BLaER1 (cell line): Measurements from ENCODE around the gene DAZAP2.
A peak's percentile ranks its signal among the peaks of the same experiment; 100 is the strongest.
"Not testable (repeated sequence)": the region's sequence is repeated elsewhere in the genome, so short reads cannot be mapped to it uniquely, and the experiment has no call there.

ENCODE experiments used
- H3K27ac ChIP-seq: shearing (Covaris generic); formaldehyde crosslinking; 2 replicates; pipeline ENCODE4 v1.8.1; 2022
- H3K27me3 ChIP-seq: shearing (Covaris generic); formaldehyde crosslinking; 2 replicates; pipeline ENCODE4 v1.8.1; 2022
- H3K36me3 ChIP-seq: shearing (Covaris generic); formaldehyde crosslinking; 2 replicates; pipeline ENCODE4 v1.8.1; 2022
- H3K4me1 ChIP-seq: shearing (Covaris generic); formaldehyde crosslinking; 2 replicates; pipeline ENCODE4 v1.8.1; 2022
- H3K4me2 ChIP-seq: shearing (Covaris generic); formaldehyde crosslinking; 2 replicates; pipeline ENCODE4 v1.8.1; 2022
- H3K4me3 ChIP-seq: shearing (Covaris generic); formaldehyde crosslinking; 2 replicates; pipeline ENCODE4 v1.8.1; 2022
- H3K9ac ChIP-seq: shearing (Covaris generic); formaldehyde crosslinking; 2 replicates; pipeline ENCODE4 v1.8.1; 2022
- H3K9me3 ChIP-seq: shearing (Covaris generic); formaldehyde crosslinking; 2 replicates; pipeline ENCODE4 v1.8.1; 2022
- H4K20me1 ChIP-seq: shearing (Covaris generic); formaldehyde crosslinking; 2 replicates; pipeline ENCODE4 v1.8.1; 2022
- Cebpa-rat ChIP-seq: shearing (Covaris generic); IDR thresholded peaks from 2 replicates; pipeline ENCODE4 v1.8.1; 2022

Gene DAZAP2

DNA sequence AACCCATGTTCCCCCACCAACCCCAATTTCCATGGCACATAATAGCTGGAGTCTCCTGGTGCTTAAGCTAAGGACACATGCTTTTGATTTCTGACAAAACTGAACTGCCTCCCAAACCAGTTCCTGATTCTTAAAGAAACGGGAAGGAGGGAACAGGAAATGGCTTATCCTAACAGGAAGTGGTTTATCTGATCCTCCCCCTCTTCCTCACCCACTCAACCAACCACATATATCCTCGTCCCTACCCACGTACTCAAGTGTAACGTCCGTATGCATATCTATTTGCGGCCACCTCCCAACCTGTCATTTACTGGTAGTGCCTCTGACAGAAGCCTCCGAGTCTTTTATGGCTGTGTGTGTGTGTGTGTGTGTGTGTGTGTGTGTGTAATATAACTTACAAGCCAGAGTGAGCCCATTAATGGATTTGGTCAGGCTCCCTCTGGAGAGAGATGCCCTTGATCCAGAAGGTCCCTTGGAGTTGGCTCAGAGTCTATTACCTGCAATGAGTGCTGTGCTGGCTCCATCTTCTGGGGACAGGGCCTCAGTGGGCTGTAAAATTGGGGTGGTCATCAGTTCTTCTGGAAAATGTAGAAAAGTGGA, 7.7 kb downstream of the DAZAP2 start:
- TF ChIP-seq Cebpa-rat = no peak
- no peaks in the 10 kb centered on the region for H3K9me3 ChIP-seq
- no peak overlapping the region for H3K4me3 ChIP-seq
- peak overlapping the region; percentile 2; the same call in 1 of the 2 replicates for H3K27ac ChIP-seq
- H4K20me1 ChIP-seq = peaks cover 23% of the 10 kb centered on the region; the same call in 1 of the 2 replicates
- peaks cover 42% of the 10 kb centered on the region for H3K36me3 ChIP-seq
- H3K27me3 ChIP-seq = no peaks in the 10 kb centered on the region
- H3K9ac ChIP-seq = no peak overlapping the region
- H3K4me2 ChIP-seq = peak overlapping the region; percentile 74
- H3K4me1 ChIP-seq = peaks cover 35% of the 10 kb centered on the region

DNA sequence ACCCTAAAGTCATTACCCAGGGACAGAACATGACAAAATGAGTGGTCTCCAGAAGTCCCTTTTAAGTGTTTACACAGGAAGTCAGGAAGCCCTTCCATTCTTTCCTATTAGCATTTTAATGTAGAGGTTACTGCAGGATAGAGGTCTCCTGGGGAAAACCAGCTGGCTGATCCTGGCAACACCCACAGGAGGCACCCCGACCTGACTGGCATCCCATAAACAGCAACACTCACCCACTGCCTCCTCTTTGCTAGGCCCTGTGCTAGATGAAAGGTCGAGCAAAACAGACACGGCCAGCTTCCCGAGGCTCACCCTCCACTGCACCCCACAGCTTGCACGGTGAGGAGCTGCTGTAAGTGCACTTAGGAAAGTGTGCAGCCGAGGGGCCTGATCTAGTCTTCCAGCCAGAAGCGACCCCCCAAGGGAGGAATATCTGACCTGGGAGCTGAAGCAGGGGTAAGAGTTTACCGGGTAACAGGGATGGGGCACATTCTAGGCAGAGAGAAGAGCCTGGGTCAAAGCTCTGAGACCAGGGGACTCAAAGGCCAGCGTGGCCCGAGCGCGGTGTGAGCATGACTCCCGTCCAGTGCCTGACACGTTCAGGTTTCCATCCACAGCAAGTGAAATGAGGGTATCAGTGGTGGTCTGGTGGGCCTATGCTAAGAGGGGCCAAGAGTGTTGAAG, 9.0 kb downstream of the DAZAP2 start:
- Histone ChIP-seq H3K4me3 (no peak overlapping the region), H3K9me3 (no peaks in the 10 kb centered on the region), H3K4me2 (peak overlapping the region; percentile 74), H3K27me3 (no peaks in the 10 kb centered on the region), H3K27ac (peak overlapping the region; percentile 45; the same call in 1 of the 2 replicates), H4K20me1 (peaks cover 12% of the 10 kb centered on the region; the same call in 1 of the 2 replicates), H3K36me3 (peaks cover 29% of the 10 kb centered on the region), H3K9ac (no peak overlapping the region), H3K4me1 (peaks cover 35% of the 10 kb centered on the region)
- TF ChIP-seq Cebpa-rat = no peak

DNA sequence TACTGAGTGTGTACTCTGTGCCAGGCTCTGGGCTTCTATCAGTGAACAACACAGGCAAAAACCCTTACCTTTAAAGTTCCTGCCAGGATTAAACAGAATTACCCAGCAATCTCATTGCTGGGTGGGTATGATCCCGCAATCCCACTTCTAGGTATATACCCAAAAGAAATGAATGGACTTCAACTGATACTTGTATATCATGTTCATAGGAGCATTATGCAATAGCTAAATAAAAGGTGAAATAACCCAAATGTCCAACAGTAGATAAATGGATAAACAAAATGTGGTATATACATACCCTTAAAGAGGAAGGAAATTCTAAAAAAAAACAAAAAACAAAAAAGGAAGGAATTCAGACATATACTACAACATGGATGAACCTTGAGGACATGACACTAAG, 14.7 kb downstream of the DAZAP2 start:
- TF ChIP-seq Cebpa-rat = no peak
- Histone ChIP-seq H3K4me3 (no peak overlapping the region), H3K36me3 (no peaks in the 10 kb centered on the region), H3K27me3 (no peaks in the 10 kb centered on the region), H3K4me2 (no peak overlapping the region), H3K9me3 (no peaks in the 10 kb centered on the region), H3K4me1 (peaks cover 12% of the 10 kb centered on the region; the same call in 1 of the 2 replicates), H3K27ac (no peak overlapping the region), H4K20me1 (no peaks in the 10 kb centered on the region), H3K9ac (no peak overlapping the region)

DNA sequence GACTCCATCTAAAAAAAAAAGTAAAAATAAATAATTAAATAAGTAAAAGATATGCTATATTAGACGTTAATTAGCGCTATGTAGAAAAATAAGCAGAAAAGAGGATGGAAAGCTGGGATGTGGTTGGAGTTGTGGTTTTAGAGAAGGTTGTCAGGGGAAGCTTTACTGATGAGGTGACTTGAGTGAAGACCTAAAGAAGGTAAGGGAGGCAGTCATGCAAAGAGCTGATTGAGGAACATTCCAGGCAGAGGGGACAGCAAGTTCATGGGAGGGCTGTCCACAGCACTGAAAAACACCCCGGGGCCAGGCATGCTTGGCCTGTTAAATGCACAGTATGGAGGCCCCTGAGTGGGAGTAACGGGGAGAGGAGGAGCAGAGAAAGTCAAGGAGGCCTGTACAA, 15.9 kb downstream of the DAZAP2 start:
- Histone ChIP-seq H4K20me1 (no peaks in the 10 kb centered on the region), H3K4me3 (no peak overlapping the region), H3K4me2 (peak overlapping the region; percentile 21; the same call in 1 of the 2 replicates), H3K9me3 (no peaks in the 10 kb centered on the region), H3K4me1 (peaks cover 7% of the 10 kb centered on the region; the same call in 1 of the 2 replicates), H3K36me3 (no peaks in the 10 kb centered on the region), H3K27ac (no peak overlapping the region), H3K9ac (no peak overlapping the region), H3K27me3 (no peaks in the 10 kb centered on the region)
- no peak for TF ChIP-seq Cebpa-rat

DNA sequence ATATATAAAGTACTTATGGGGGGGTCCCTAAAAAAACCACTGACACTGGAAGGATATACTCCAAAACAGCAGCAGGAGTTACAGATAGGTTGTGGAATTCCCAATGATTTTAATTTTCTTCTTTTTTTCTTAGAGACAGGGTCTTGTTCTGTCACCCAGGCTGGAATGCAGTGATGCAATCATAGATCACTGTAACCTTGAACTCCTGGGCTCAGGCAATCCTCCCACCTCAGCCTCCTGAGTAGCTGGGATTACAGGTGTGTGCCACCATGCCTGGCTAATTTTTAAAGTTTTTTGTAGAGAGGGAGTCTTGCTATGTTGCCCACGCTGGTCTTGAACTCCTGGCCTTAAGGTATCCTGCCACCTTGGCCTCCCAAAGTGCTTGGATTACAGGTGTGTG, 21.0 kb downstream of the DAZAP2 start:
- H3K4me1 ChIP-seq, H3K9ac ChIP-seq, H3K4me3 ChIP-seq, H3K27me3 ChIP-seq, H3K27ac ChIP-seq, H3K36me3 ChIP-seq, H3K9me3 ChIP-seq, H3K4me2 ChIP-seq, H4K20me1 ChIP-seq: not testable (repeated sequence)

DNA sequence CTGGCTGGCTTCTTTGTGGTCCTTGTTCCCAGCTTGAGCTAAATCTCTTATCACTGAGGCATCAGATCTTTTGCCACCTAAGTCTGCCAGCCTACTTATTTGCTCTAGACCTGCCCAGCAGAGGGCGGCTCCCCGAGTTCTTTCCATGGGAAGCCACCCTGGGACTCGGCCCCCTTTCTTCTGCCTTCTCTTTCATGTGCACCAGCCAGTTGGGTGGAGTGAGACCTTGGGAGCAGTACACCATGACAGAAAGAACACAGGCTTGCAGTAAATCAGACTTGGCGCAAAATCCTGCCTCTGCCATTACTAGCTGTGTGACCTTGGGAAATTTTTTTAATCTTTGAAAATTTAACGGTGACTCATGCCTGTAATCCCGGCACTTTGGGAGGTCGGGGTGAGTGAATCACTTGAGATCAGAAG, 24.1 kb downstream of the DAZAP2 start:
- H3K9ac ChIP-seq = no peak overlapping the region
- H3K36me3 ChIP-seq = no peaks in the 10 kb centered on the region
- no peak overlapping the region for H3K27ac ChIP-seq
- H3K9me3 ChIP-seq = no peaks in the 10 kb centered on the region
- no peak overlapping the region for H3K4me2 ChIP-seq
- TF ChIP-seq Cebpa-rat = no peak
- no peaks in the 10 kb centered on the region for H3K27me3 ChIP-seq
- H4K20me1 ChIP-seq = no peaks in the 10 kb centered on the region
- H3K4me3 ChIP-seq = no peak overlapping the region
- H3K4me1 ChIP-seq = 0 out of 2 replicates have a peak, but pooled peaks cover 3% of the 10 kb centered on the region

DNA sequence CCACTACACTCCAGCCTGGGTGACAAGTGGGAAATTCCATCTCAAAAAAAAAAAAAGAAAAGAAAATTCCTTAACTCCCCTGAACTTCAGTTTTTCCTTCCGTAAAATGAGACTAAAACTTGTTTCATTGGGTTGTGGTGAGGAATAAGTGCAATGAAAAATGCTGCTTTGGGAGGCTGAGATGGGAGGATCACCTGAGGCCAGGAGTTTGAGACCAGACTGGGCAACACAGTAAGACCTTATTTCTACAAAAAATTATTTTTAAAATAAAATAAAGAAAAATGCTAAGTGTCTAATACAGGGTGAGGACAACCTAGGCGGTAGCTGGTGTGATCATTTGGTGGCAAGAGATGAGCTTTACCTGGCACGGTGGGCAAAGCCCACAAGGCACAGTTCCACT, 24.7 kb downstream of the DAZAP2 start:
- Histone ChIP-seq H3K4me1 (0 out of 2 replicates have a peak, but pooled peaks cover 3% of the 10 kb centered on the region), H3K9me3 (no peaks in the 10 kb centered on the region), H3K4me3 (no peak overlapping the region), H4K20me1 (no peaks in the 10 kb centered on the region), H3K27ac (no peak overlapping the region), H3K9ac (no peak overlapping the region), H3K36me3 (no peaks in the 10 kb centered on the region), H3K4me2 (no peak overlapping the region), H3K27me3 (no peaks in the 10 kb centered on the region)
- TF ChIP-seq Cebpa-rat = no peak

DNA sequence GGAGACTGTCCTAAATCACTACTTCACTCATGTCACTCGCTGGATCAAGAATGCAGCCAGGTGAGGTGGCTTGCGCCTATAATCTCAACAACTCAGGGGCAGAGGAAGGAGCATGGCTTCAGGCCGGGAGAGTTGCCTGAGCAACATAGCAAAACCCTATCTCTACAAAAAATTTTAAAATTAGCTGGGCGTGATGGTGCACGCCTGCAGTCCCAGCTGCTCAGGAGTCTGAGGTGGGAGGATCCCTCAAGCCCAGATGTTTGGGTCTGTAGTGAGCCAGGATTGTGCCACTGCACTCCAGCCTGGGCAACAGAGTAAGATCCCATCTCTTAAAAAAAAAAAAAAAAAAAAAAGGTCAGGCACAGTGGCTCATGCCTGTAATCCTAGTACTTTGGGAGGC, 25.7 kb downstream of the DAZAP2 start:
- H3K4me3 ChIP-seq = no peak overlapping the region
- no peak overlapping the region for H3K4me2 ChIP-seq
- no peak overlapping the region for H3K27ac ChIP-seq
- TF ChIP-seq Cebpa-rat = no peak
- no peaks in the 10 kb centered on the region for H3K9me3 ChIP-seq
- no peaks in the 10 kb centered on the region for H3K36me3 ChIP-seq
- no peaks in the 10 kb centered on the region for H4K20me1 ChIP-seq
- H3K4me1 ChIP-seq = peaks cover 12% of the 10 kb centered on the region
- H3K9ac ChIP-seq = no peak overlapping the region
- H3K27me3 ChIP-seq = no peaks in the 10 kb centered on the region

DNA sequence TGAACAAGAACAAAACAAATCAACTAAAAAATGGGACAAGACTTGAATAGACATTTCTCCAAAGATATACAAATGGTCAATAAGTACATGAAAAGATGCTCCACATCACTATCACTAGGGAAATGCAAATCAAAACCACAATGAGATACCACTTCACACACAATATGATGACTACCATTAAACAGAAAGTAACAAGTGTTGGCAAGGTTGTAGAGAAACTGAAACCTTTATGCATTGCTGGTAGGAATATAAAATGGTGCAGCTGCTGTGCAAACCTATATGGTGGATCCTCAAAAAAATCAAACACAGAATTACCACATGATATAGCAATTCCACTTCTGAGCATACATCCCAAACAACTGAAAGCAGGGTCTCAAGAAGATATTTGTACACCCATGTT, 26.4 kb downstream of the DAZAP2 start:
- Histone ChIP-seq H3K27ac (no peak overlapping the region), H3K27me3 (no peaks in the 10 kb centered on the region), H3K9me3 (no peaks in the 10 kb centered on the region), H3K4me3 (no peak overlapping the region), H4K20me1 (no peaks in the 10 kb centered on the region), H3K36me3 (no peaks in the 10 kb centered on the region), H3K4me1 (peaks cover 16% of the 10 kb centered on the region), H3K4me2 (no peak overlapping the region), H3K9ac (no peak overlapping the region)
- TF ChIP-seq Cebpa-rat = no peak
